Measurements from ENCODE around the gene PNPLA6. TPM values are rescaled to one million over a fixed set of nuclear protein-coding genes. Genes with fewer than 3 reads are reported as not detected.

PNPLA6 gene
- total and polyA plus RNA-seq, 10 of the 15 experiments (the other 5 are each of a cell fraction or from before 2014, with no cell fraction given), result 0.95 to 105 (median 40.0) TPM

- TF ChIP-seq PBX3 (IDR thresholded peaks at IDR 0.05; ENCODE audit: insufficient replicate concordance, low read depth, low read length) (no peak), CREB1 (IDR thresholded peaks at IDR 0.05; ENCODE audit: low read depth) (no peak)
These were observed 45.9 kb upstream of the PNPLA6 start (continued) for GRCh38 chr19:7489609-7490044.

GRCh38 chr19:7492142-7492541, 43.4 kb upstream of the PNPLA6 start:
- ATAC-seq (no peak), FAIRE-seq (no peak)
- no TSS peak for BruUV-seq (replicated peaks)

More at GRCh38 chr19:7492142-7492541, 43.4 kb upstream of the PNPLA6 start:
- no peak overlapping the region for H3K4me3 ChIP-seq
- no peaks in the 10 kb centered on the region for H4K20me1 ChIP-seq (ENCODE audit: control insufficient read depth, insufficient read depth)
- CTCF ChIA-PET, result no interaction called here
- no peak for DNase-seq (ENCODE audit: low read depth, low spot score)
- no peak overlapping the region for H3K4me2 ChIP-seq (ENCODE audit: control insufficient read depth, insufficient read depth)
- intact Hi-C loops (cut with micrococcal nuclease; ENCODE audit: unreplicated experiment) (no loop called here), in situ Hi-C loops (cut with MboI) (no loop called here)
- SMC1A ChIA-PET (ENCODE audit: uncharacterized antibody, unreplicated experiment), result no interaction called here
- no peaks in the 10 kb centered on the region for H3K79me2 ChIP-seq (ENCODE audit: control insufficient read depth, insufficient read depth, low read length)
- no peaks in the 10 kb centered on the region for H3K27me3 ChIP-seq (replicated peaks in 1 of 2; ENCODE audit: control insufficient read depth in 2 of 2, insufficient read depth in 2 of 2, low read length in 1 of 2)
- no peaks in the 10 kb centered on the region for H3K36me3 ChIP-seq (ENCODE audit: control insufficient read depth in 2 of 2, insufficient read depth in 2 of 2, low read length in 1 of 2)
- no peak overlapping the region for H2AFZ ChIP-seq (ENCODE audit: control insufficient read depth, low read depth, low read length)
- POLR2A ChIA-PET, result no interaction called here
- no peaks in the 10 kb centered on the region; the same call in 1 of the 2 replicates for H3K4me1 ChIP-seq (ENCODE audit: control insufficient read depth, insufficient read depth, low read length)
- no peaks in the 10 kb centered on the region for H3K9me3 ChIP-seq (replicated peaks; ENCODE audit: control insufficient read depth, insufficient read depth, low read length)
- RAD21 ChIA-PET (ENCODE audit: unreplicated experiment), result no interaction called here
- no peak for TF ChIP-seq BCL3 (IDR thresholded peaks at IDR 0.05; ENCODE audit: borderline replicate concordance, insufficient read depth, low read depth, low read length, poor library complexity, severe bottlenecking)
- TF ChIP-seq CTCF (IDR thresholded peaks at IDR 0.05 in 2 of 3, conservative IDR thresholded peaks at IDR 0.05 in 1 of 3; ENCODE audit: control insufficient read depth in 2 of 3, extremely low read depth in 1 of 3, insufficient read depth in 1 of 3, low read depth in 3 of 3, low read length in 3 of 3), result no peak
- TF ChIP-seq BRCA1 (IDR thresholded peaks at IDR 0.05; ENCODE audit: low read depth, low read length), result no peak
- no peak for TF ChIP-seq BMI1 (IDR thresholded peaks at IDR 0.05; ENCODE audit: borderline replicate concordance)
- TF ChIP-seq CREM (IDR thresholded peaks at IDR 0.05; ENCODE audit: low read depth), result no peak
- TF ChIP-seq NFYA (IDR thresholded peaks at IDR 0.05; ENCODE audit: borderline replicate concordance, low read depth, low read length), result no peak
- no peak for TF ChIP-seq JUND (IDR thresholded peaks at IDR 0.05; ENCODE audit: low read depth, low read length)
- TF ChIP-seq CEBPZ (IDR thresholded peaks at IDR 0.05; ENCODE audit: low read depth, low read length), result no peak
- TF ChIP-seq MYB (IDR thresholded peaks at IDR 0.05; ENCODE audit: borderline replicate concordance, low read depth, low read length), result no peak
- TF ChIP-seq HSF1 (IDR thresholded peaks at IDR 0.05; ENCODE audit: low read depth, low read length), result no peak
- TF ChIP-seq SMAD1 (IDR thresholded peaks at IDR 0.05; ENCODE audit: low read depth, partially characterized antibody), result no peak
- H3K9ac ChIP-seq (ENCODE audit: control insufficient read depth, insufficient read depth, low read length), result no peak overlapping the region
- H3K27ac ChIP-seq (ENCODE audit: control insufficient read depth, insufficient read depth), result no peak overlapping the region
- under 1% methylated on average over 4 of the region's 4 CpGs for WGBS (ENCODE audit: insufficient coverage, insufficient replicate concordance, low lambda C conversion rate, missing lambda C conversion rate)

Measured in GM12878 (cell line).